Lower leg skin (tissue), 4 donors: ENCODE results near the gene DENND11. TPM values are rescaled to one million over a fixed set of nuclear protein-coding genes. Genes with fewer than 3 reads are reported as not detected.

Experiments used
- DNase-seq, 2 donors: peaks; one replicate each; pipeline ENCODE4 v3.0.0-alpha.2; 2019; ENCODE audit warnings: low spot score in 2 of 2
- H3K4me3 ChIP-seq: fragments of 200-600 bp; sonication (generic); 2 replicates; pipeline ENCODE4 v1.5.1; 2017; ENCODE audit warnings: mild to moderate bottlenecking, low read depth; ENCODE audit not compliant: poor library complexity, severe bottlenecking
- CTCF ChIP-seq, 3 donors: fragments of 450-650 bp; IDR thresholded peaks; one replicate each; pipeline ENCODE4 v1.5.1; 2016; ENCODE audit warnings: antibody characterized with exemption in 3 of 3, mild to moderate bottlenecking in 3 of 3, moderate library complexity in 2 of 3
- POLR2A ChIP-seq, 2 donors: fragments of 450-650 bp; IDR thresholded peaks; one replicate each; pipeline ENCODE4 v1.6.1; 2016 to 2017; ENCODE audit warnings: antibody characterized with exemption in 2 of 2, mild to moderate bottlenecking in 1 of 2, moderate library complexity in 1 of 2
- WGBS, 2 donors: methylation state at CpG; one replicate each; pipeline ENCODE4 v1.1.5; 2018; 5-methylcytosine and 5-hydroxymethylcytosine counted together
- intact Hi-C: fragments of 100-400 bp; cut with DNase I; formaldehyde crosslinking; loops from one replicate; pipeline ENCODE4 v1.15.0; 2023; ENCODE audit warnings: low total_unique reads
- total RNA-seq, 4 donors: library from RNA; depleted of rRNA; stranded (reverse); fragments of >200 nt; gene quantifications; one replicate each; pipeline ENCODE4 v1.1.0, GENCODE V29; 2016

DENND11 gene
- total RNA-seq, 4 donors from 2014 or later = 11.6 to 15.8 (median 14.6) TPM

- WGBS, 2 donors = 98% methylated on average over 5 of the region's 5 CpGs
- intact Hi-C loops = no loop called here
- DNase-seq = no peak
- H3K4me3 ChIP-seq = no peak overlapping the region
- no peak for TF ChIP-seq POLR2A (IDR thresholded peaks at IDR 0.05)
- no peak for TF ChIP-seq CTCF (IDR thresholded peaks at IDR 0.05)
Observed at GRCh38 chr7:141688043-141688442, 13.9 kb downstream of the DENND11 start.

DNA sequence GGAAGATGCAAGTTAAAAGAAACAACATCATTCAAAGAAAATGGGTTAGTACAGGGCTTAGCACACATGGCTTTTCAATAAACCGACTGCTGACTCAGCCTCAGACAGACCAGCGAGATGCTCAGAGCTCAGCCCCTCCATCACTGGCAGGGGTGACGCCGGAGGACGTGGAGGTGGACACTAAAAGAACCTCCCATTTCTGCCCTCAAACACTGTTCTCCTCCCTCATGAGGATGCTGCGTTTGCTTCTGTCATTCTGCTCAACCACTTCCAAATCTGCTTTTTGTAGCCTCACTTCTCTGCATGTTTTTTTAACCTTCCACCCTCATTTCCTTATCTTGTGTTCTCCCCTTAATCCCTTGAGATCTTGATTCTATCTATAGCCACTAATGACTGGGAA, 15.3 kb downstream of the DENND11 start:
- H3K4me3 ChIP-seq = no peak overlapping the region
- intact Hi-C loops = no loop called here
- 69 to 74% methylated on average over 6 of the region's 6 CpGs for WGBS, 2 donors
- DNase-seq = no peak
- TF ChIP-seq CTCF (IDR thresholded peaks at IDR 0.05) (no peak), POLR2A (IDR thresholded peaks at IDR 0.05) (no peak)

GRCh38 chr7:141686074-141686473, 15.9 kb downstream of the DENND11 start:
- 93 to 97% methylated on average over 3 of the region's 3 CpGs for WGBS, 2 donors
- no peak overlapping the region for H3K4me3 ChIP-seq
- DNase-seq = no peak
- intact Hi-C loops = no loop called here
- TF ChIP-seq POLR2A (IDR thresholded peaks at IDR 0.05) = no peak
- TF ChIP-seq CTCF (IDR thresholded peaks at IDR 0.05) = no peak

GRCh38 chr7:141685285-141686023, 16.5 kb downstream of the DENND11 start:
- 88 to 93% methylated on average over 27 of the region's 27 CpGs for WGBS, 2 donors
- no peak overlapping the region for H3K4me3 ChIP-seq

DNA sequence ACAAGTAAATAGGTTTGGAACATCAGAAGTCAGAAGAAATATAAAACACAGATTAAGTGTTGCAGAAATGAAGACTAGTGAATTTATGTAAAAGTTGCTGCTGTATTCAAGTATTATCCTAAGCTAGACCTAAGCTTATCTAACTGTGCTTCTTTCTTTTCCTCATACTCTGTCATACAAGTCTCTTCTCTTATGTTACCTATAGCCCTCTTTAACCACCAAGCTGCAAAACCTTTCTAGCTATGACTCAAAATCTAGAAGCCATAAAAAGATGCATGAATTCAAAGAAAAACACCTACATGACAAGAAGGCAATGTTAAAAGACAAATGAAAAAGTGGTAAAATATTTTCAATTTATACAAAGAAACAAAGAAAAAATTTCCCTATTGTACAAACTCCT, 23.0 kb downstream of the DENND11 start:
- intact Hi-C loops = no loop called here
- DNase-seq = no peak
- no peak for TF ChIP-seq POLR2A (IDR thresholded peaks at IDR 0.05)
- no peak for TF ChIP-seq CTCF (IDR thresholded peaks at IDR 0.05)
- H3K4me3 ChIP-seq = no peak overlapping the region

More at GRCh38 chr7:141685285-141686023, 16.5 kb downstream of the DENND11 start:
- no peak for TF ChIP-seq CTCF (IDR thresholded peaks at IDR 0.05)
- DNase-seq = no peak
- intact Hi-C loops = no loop called here

GRCh38 chr7:141676618-141677017, 25.3 kb downstream of the DENND11 start:
- intact Hi-C loops = no loop called here
- 75 to 89% methylated on average over 3 of the region's 3 CpGs for WGBS, 2 donors
- DNase-seq = no peak
- H3K4me3 ChIP-seq = no peak overlapping the region
- TF ChIP-seq CTCF (IDR thresholded peaks at IDR 0.05) = no peak
- TF ChIP-seq POLR2A (IDR thresholded peaks at IDR 0.05) = no peak
